RWPE1 (cell line): ENCODE data around the gene FYTTD1.

ENCODE experiments used
- CTCF ChIA-PET: fragments of 350-600 bp; sonication (Branson Sonifier 250); formaldehyde crosslinking; extraction: SDS; loops from one replicate; lab custom pipeline; 2021; lab: Yijun Ruan, JAX
- POLR2A ChIA-PET: fragments of 400-600 bp; formaldehyde crosslinking; extraction: SDS; loops from one replicate; lab custom pipeline; 2020; ENCODE audit warnings: antibody characterized with exemption; ENCODE audit not compliant: low non-redundant PET; lab: Yijun Ruan, JAX
- DNase-seq: peaks from one replicate; pipeline ENCODE4 v3.0.0; 2012; ENCODE audit warnings: low spot score
- H3K27ac ChIP-seq: fragments of 450-650 bp; 2 replicates; pipeline ENCODE4 v1.5.1; 2017
- CTCF ChIP-seq: fragments of 450-650 bp; conservative IDR thresholded peaks from 2 replicates; pipeline ENCODE4 v1.5.1; 2017; ENCODE audit warnings: low read depth, mild to moderate bottlenecking

The FYTTD1 gene

DNA sequence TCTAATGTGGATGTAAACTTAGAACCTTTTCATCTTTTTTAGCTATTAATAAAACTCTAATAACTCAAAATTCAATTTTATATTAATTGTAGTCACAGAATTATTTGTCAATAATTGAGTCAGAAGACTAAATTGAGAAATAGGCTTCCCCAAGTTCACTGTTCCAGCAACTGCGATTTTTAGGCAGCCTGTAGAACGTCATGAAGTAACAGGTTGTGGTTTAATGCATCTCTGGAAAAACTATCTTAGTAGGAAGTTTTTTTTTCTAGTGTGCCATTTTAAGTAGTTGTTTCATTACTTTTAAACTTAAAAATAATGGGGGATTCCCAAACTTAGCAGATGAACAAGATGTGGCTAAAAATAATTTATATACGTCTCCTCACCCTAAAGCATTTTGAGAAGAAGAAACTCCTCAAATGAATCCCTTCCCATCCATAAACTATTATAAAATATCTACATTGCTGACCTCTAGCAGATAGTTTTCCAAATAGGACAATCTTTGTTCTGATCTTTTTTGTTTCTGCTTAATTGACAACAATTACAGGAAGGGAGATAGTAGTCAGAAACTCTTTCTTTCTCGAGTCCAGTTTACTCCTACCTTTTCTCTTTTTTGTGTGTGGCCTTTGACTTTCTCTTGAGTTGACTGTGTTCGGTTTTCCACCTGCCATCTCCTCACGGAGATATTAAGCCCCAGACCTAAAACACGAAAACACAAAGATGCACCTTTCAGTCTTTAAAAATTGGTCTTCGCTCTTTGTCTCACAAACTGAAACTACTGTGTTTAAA, 84.4 kb downstream of the FYTTD1 start:
- CTCF ChIA-PET, result no interaction called here
- no peak for DNase-seq
- TF ChIP-seq CTCF, result no peak
- H3K27ac ChIP-seq, result no peak overlapping the region
- POLR2A ChIA-PET, result no interaction called here

DNA sequence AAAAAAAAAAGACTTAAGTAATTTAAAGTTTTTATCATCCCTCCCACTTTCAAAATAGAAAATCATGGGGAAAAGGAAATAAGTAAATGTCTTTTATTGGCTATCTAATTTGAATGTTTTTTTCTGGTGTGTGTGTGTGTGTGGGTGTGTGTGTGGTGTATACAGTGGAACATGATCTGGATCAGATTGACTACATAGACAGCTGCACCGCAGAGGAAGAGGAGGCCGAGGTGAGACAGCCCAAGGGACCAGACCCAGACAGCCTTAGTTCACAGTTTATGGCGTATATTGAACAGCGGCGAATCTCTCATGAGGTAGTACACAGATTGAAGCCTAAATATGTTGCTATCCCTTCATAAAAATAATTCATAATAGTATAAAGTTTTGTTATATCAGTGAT, 85.8 kb downstream of the FYTTD1 start:
- no peak for TF ChIP-seq CTCF
- ChIA-PET CTCF (no interaction called here), POLR2A (no interaction called here)
- no peak overlapping the region for H3K27ac ChIP-seq
- DNase-seq, result no peak

- CTCF ChIA-PET, result interaction anchor here (0.5 to 1.0 kb wide), 3 partner anchors 8 to 52 kb away, joined by 3 read pairs; no protein-coding TSS in a partner anchor
- no peak for TF ChIP-seq CTCF
- DNase-seq, result no peak
- H3K27ac ChIP-seq, result no peak overlapping the region
- POLR2A ChIA-PET, result no interaction called here
These were observed 86.6 kb downstream of the FYTTD1 start for GRCh38 chr3:197836244-197836643.
